CD4-positive, alpha-beta T cell (primary cell): Measurements from ENCODE around the gene FBXO41. TPM values are rescaled to one million over a fixed set of nuclear protein-coding genes. Genes with fewer than 3 reads are reported as not detected.

Source experiments
- ATAC-seq: fragments of 200-7000 bp; cut with Tn5 transposase; one replicate; pipeline ENCODE4 v1.10.0; 2022; ENCODE audit warnings: mild to moderate bottlenecking; ENCODE audit not compliant: poor library complexity
- CTCF ChIA-PET: fragments of 350-600 bp; sonication (Branson Sonifier 250); formaldehyde crosslinking; loops from one replicate; lab custom pipeline; 2021; ENCODE audit warnings: antibody characterized with exemption, inconsistent platforms; lab: Charles Lee
- POLR2A ChIA-PET: fragments of 350-600 bp; sonication (Branson Sonifier 250); formaldehyde crosslinking; loops from one replicate; lab custom pipeline; 2021; ENCODE audit warnings: antibody characterized with exemption, inconsistent platforms; lab: Charles Lee
- DNase-seq, 14 experiments: peaks; one replicate each; pipeline ENCODE4 v3.0.0-alpha.2; 2013 to 2020; ENCODE audit warnings: mixed read lengths in 2 of 14
- H3K27ac ChIP-seq, 2 donors: one replicate each; pipeline versions ENCODE4 v1.5.1 to v1.7.0; 2013; ENCODE audit warnings: low read length in 2 of 2, low read depth in 1 of 2, mild to moderate bottlenecking in 1 of 2
- H3K27me3 ChIP-seq, 2 experiments: 1 replicate in 1 of 2; 2 replicates in 1 of 2; pipeline versions ENCODE4 v1.6.1 to v1.7.0; 2013; ENCODE audit warnings: low read length in 2 of 2, control low read depth in 1 of 2, mild to moderate bottlenecking in 1 of 2, moderate library complexity in 1 of 2; ENCODE audit not compliant: insufficient read depth in 2 of 2, control insufficient read depth in 1 of 2
- H3K36me3 ChIP-seq: one replicate; pipeline ENCODE4 v1.6.1; 2013; ENCODE audit warnings: low read length, control low read depth; ENCODE audit not compliant: insufficient read depth
- H3K4me1 ChIP-seq: one replicate; pipeline ENCODE4 v1.6.1; 2013; ENCODE audit warnings: low read length, control low read depth; ENCODE audit not compliant: insufficient read depth
- H3K4me3 ChIP-seq: one replicate; pipeline ENCODE4 v1.5.1; 2013; ENCODE audit warnings: mild to moderate bottlenecking, low read length, moderate library complexity
- H3K9me3 ChIP-seq, 2 experiments: 1 replicate in 1 of 2; 2 replicates in 1 of 2; pipeline versions ENCODE4 v1.6.1 to v1.7.0; 2013; ENCODE audit warnings: low read length in 2 of 2, mild to moderate bottlenecking in 2 of 2, control low read depth in 1 of 2, moderate library complexity in 1 of 2; ENCODE audit not compliant: control insufficient read depth in 1 of 2, insufficient read depth in 1 of 2
- H3K27ac Mint-ChIP-seq: one replicate; pipeline ENCODE4 v1.8.0; 2020; ENCODE audit warnings: mixed read lengths
- H3K27me3 Mint-ChIP-seq: one replicate; pipeline ENCODE4 v1.8.0; 2021; ENCODE audit warnings: mixed read lengths
- H3K36me3 Mint-ChIP-seq: one replicate; pipeline ENCODE4 v1.8.0; 2021; ENCODE audit warnings: low read depth, mixed read lengths
- H3K4me1 Mint-ChIP-seq: one replicate; pipeline ENCODE4 v1.8.0; 2021; ENCODE audit warnings: low read depth, mixed read lengths
- H3K4me3 Mint-ChIP-seq: one replicate; pipeline ENCODE4 v1.8.0; 2020; ENCODE audit warnings: mild to moderate bottlenecking, mixed read lengths
- H3K9me3 Mint-ChIP-seq: one replicate; pipeline ENCODE4 v1.8.0; 2020; ENCODE audit warnings: mixed read lengths
- intact Hi-C, 2 experiments: fragments of 100-400 bp; cut with DNase I in 1 of 2; cut with micrococcal nuclease in 1 of 2; formaldehyde crosslinking; loops; one replicate each; pipeline versions ENCODE4 v1.15.1 to v1.9.0; 2023 to 2025; cut with DNase I, micrococcal nuclease
- total RNA-seq, 174 experiments: library from RNA in 2 of 174; stranded (reverse) in 2 of 174; gene quantifications; one replicate each; pipeline ENCODE4 v1.2.3 and lab custom pipeline; 2021 to 2026
- TF ChIP-seq, protein P1 (sequence below): fragments of 200-600 bp; IDR thresholded peaks from one replicate; pipeline ENCODE4 v1.8.0; 2022; ENCODE audit warnings: antibody characterized with exemption, mild to moderate bottlenecking

FBXO41 gene
- total RNA-seq, 2 experiments from 2014 or later, result 14.0 to 16.0 TPM

DNA sequence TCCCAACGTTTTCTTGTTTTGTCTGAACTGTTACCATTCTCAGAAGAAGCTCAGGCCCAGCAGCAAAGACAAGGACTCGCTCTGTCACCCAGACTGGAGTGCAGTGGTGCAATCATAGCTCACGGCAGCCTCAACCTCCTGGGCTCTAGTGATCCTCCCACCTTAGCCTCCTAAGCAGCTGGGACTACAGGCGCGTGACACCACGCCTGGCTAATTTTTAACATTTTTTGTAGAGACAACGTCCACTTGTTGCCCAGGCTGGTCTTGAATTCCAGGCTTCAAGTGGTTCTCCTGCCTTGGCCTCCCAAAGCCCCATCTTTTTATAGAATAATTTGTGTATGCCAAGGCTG lies 72.2 kb downstream of the FBXO41 start:
- H3K4me3 Mint-ChIP-seq, result no peak overlapping the region
- no peak overlapping the region for H3K27ac ChIP-seq
- H3K9me3 ChIP-seq, result no peaks in the 10 kb centered on the region
- H3K4me1 ChIP-seq, result peaks cover 32% of the 10 kb centered on the region
- DNase-seq (no peak), ATAC-seq (no peak)
- POLR2A ChIA-PET, result interaction anchor here (0.9 to 2.7 kb wide), 5 partner anchors 12 to 82 kb away, joined by 3 to 22 read pairs (median 4); partner anchors contain the start of genes CCT7, EGR4 and PRADC1
- peaks cover 37% of the 10 kb centered on the region for H3K4me1 Mint-ChIP-seq
- TF ChIP-seq, protein P1, sequence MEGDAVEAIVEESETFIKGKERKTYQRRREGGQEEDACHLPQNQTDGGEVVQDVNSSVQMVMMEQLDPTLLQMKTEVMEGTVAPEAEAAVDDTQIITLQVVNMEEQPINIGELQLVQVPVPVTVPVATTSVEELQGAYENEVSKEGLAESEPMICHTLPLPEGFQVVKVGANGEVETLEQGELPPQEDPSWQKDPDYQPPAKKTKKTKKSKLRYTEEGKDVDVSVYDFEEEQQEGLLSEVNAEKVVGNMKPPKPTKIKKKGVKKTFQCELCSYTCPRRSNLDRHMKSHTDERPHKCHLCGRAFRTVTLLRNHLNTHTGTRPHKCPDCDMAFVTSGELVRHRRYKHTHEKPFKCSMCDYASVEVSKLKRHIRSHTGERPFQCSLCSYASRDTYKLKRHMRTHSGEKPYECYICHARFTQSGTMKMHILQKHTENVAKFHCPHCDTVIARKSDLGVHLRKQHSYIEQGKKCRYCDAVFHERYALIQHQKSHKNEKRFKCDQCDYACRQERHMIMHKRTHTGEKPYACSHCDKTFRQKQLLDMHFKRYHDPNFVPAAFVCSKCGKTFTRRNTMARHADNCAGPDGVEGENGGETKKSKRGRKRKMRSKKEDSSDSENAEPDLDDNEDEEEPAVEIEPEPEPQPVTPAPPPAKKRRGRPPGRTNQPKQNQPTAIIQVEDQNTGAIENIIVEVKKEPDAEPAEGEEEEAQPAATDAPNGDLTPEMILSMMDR, result no peak
- no peaks in the 10 kb centered on the region for H3K36me3 ChIP-seq
- H3K27ac Mint-ChIP-seq, result peak overlapping the region; percentile 81
- H3K36me3 Mint-ChIP-seq, result peaks cover 9% of the 10 kb centered on the region
- CTCF ChIA-PET, result interaction anchor here (0.6 to 4.3 kb wide), 17 partner anchors 10 to 222 kb away, joined by 3 to 52 read pairs (median 4); partner anchors contain the start of genes ALMS1, CCT7, NOTO and PRADC1
- intact Hi-C loops, result loop anchor here (1.0 to 10.0 kb wide), 7 partner anchors 35 to 1443 kb away; partner anchors contain the start of genes EGR4 (in 1 of the 2), RAB11FIP5 (in 1 of the 2) and SEMA4F (in 1 of the 2)
- peaks cover 28% of the 10 kb centered on the region for H3K27me3 Mint-ChIP-seq
- peaks cover 2 to 3% of the 10 kb centered on the region in 2 experiments for H3K27me3 ChIP-seq
- no peaks in the 10 kb centered on the region for H3K9me3 Mint-ChIP-seq
- no peak overlapping the region for H3K4me3 ChIP-seq

GRCh38 chr2:73210696-73211095 lies 73.6 kb downstream of the FBXO41 start:
- H3K27ac ChIP-seq, result no peak overlapping the region
- no peak overlapping the region for H3K4me3 ChIP-seq
- TF ChIP-seq, protein P1, result no peak
- ATAC-seq (no peak), DNase-seq (no peak)
- Mint-ChIP-seq H3K9me3 (no peaks in the 10 kb centered on the region), H3K4me1 (peaks cover 34% of the 10 kb centered on the region), H3K27ac (no peak overlapping the region), H3K4me3 (no peak overlapping the region), H3K27me3 (peaks cover 39% of the 10 kb centered on the region), H3K36me3 (peaks cover 7% of the 10 kb centered on the region)
- peaks cover 10 to 15% of the 10 kb centered on the region in 2 experiments for H3K27me3 ChIP-seq
- no peaks in the 10 kb centered on the region for H3K9me3 ChIP-seq
- no peaks in the 10 kb centered on the region for H3K36me3 ChIP-seq
- intact Hi-C loops, result loop anchor here (5.0 to 10.0 kb wide), 3 partner anchors 82 to 1444 kb away; partner anchors contain the start of genes EGR4 (in 1 of the 2), RAB11FIP5 (in 1 of the 2) and SEMA4F (in 1 of the 2)
- POLR2A ChIA-PET, result no interaction called here
- CTCF ChIA-PET, result no interaction called here
- H3K4me1 ChIP-seq, result peaks cover 32% of the 10 kb centered on the region

GRCh38 chr2:73210019-73210418 lies 74.3 kb downstream of the FBXO41 start:
- H3K4me1 Mint-ChIP-seq, result peaks cover 27% of the 10 kb centered on the region
- Histone ChIP-seq H3K27me3 (peaks cover 15 to 22% of the 10 kb centered on the region in 2 experiments), H3K4me3 (no peak overlapping the region), H3K4me1 (peaks cover 27% of the 10 kb centered on the region), H3K36me3 (no peaks in the 10 kb centered on the region), H3K27ac (no peak overlapping the region), H3K9me3 (no peaks in the 10 kb centered on the region)
- TF ChIP-seq, protein P1, result no peak
- ATAC-seq, result no peak
- intact Hi-C loops, result loop anchor here (5.0 to 10.0 kb wide), 3 partner anchors 82 to 1445 kb away; partner anchors contain the start of genes EGR4 (in 1 of the 2), RAB11FIP5 (in 1 of the 2) and SEMA4F (in 1 of the 2)
- H3K9me3 Mint-ChIP-seq, result no peaks in the 10 kb centered on the region
- POLR2A ChIA-PET, result no interaction called here
- H3K27ac Mint-ChIP-seq, result no peak overlapping the region
- no peak overlapping the region for H3K4me3 Mint-ChIP-seq
- CTCF ChIA-PET, result interaction anchor here (1.7 kb wide), 1 partner anchor 33 kb away, joined by 4 read pairs; no protein-coding TSS in a partner anchor
- H3K36me3 Mint-ChIP-seq, result peaks cover 3% of the 10 kb centered on the region
- no peak for DNase-seq
- H3K27me3 Mint-ChIP-seq, result peaks cover 41% of the 10 kb centered on the region
